CD4-positive, alpha-beta T cell (primary cell): ENCODE data around the gene CLCN1. TPM values are rescaled to one million over a fixed set of nuclear protein-coding genes. Genes with fewer than 3 reads are reported as not detected.
"Not testable (repeated sequence)": the region's sequence is repeated elsewhere in the genome, so short reads cannot be mapped to it uniquely, and the experiment has no call there.

ENCODE experiments used
- ATAC-seq: fragments of 200-7000 bp; cut with Tn5 transposase; one replicate; pipeline ENCODE4 v1.10.0; 2022; ENCODE audit warnings: mild to moderate bottlenecking; ENCODE audit not compliant: poor library complexity
- CTCF ChIA-PET: fragments of 350-600 bp; sonication (Branson Sonifier 250); formaldehyde crosslinking; loops from one replicate; lab custom pipeline; 2021; ENCODE audit warnings: antibody characterized with exemption, inconsistent platforms; lab: Charles Lee
- POLR2A ChIA-PET: fragments of 350-600 bp; sonication (Branson Sonifier 250); formaldehyde crosslinking; loops from one replicate; lab custom pipeline; 2021; ENCODE audit warnings: antibody characterized with exemption, inconsistent platforms; lab: Charles Lee
- DNase-seq, 14 experiments: peaks; one replicate each; pipeline ENCODE4 v3.0.0-alpha.2; 2013 to 2020; ENCODE audit warnings: mixed read lengths in 2 of 14
- H3K27ac ChIP-seq, 2 donors: one replicate each; pipeline versions ENCODE4 v1.5.1 to v1.7.0; 2013; ENCODE audit warnings: low read length in 2 of 2, low read depth in 1 of 2, mild to moderate bottlenecking in 1 of 2
- H3K27me3 ChIP-seq, 2 experiments: 1 replicate in 1 of 2; 2 replicates in 1 of 2; pipeline versions ENCODE4 v1.6.1 to v1.7.0; 2013; ENCODE audit warnings: low read length in 2 of 2, control low read depth in 1 of 2, mild to moderate bottlenecking in 1 of 2, moderate library complexity in 1 of 2; ENCODE audit not compliant: insufficient read depth in 2 of 2, control insufficient read depth in 1 of 2
- H3K36me3 ChIP-seq: one replicate; pipeline ENCODE4 v1.6.1; 2013; ENCODE audit warnings: low read length, control low read depth; ENCODE audit not compliant: insufficient read depth
- H3K4me1 ChIP-seq: one replicate; pipeline ENCODE4 v1.6.1; 2013; ENCODE audit warnings: low read length, control low read depth; ENCODE audit not compliant: insufficient read depth
- H3K4me3 ChIP-seq: one replicate; pipeline ENCODE4 v1.5.1; 2013; ENCODE audit warnings: mild to moderate bottlenecking, low read length, moderate library complexity
- H3K9me3 ChIP-seq, 2 experiments: 1 replicate in 1 of 2; 2 replicates in 1 of 2; pipeline versions ENCODE4 v1.6.1 to v1.7.0; 2013; ENCODE audit warnings: low read length in 2 of 2, mild to moderate bottlenecking in 2 of 2, control low read depth in 1 of 2, moderate library complexity in 1 of 2; ENCODE audit not compliant: control insufficient read depth in 1 of 2, insufficient read depth in 1 of 2
- H3K27ac Mint-ChIP-seq: one replicate; pipeline ENCODE4 v1.8.0; 2020; ENCODE audit warnings: mixed read lengths
- H3K27me3 Mint-ChIP-seq: one replicate; pipeline ENCODE4 v1.8.0; 2021; ENCODE audit warnings: mixed read lengths
- H3K36me3 Mint-ChIP-seq: one replicate; pipeline ENCODE4 v1.8.0; 2021; ENCODE audit warnings: low read depth, mixed read lengths
- H3K4me1 Mint-ChIP-seq: one replicate; pipeline ENCODE4 v1.8.0; 2021; ENCODE audit warnings: low read depth, mixed read lengths
- H3K4me3 Mint-ChIP-seq: one replicate; pipeline ENCODE4 v1.8.0; 2020; ENCODE audit warnings: mild to moderate bottlenecking, mixed read lengths
- H3K9me3 Mint-ChIP-seq: one replicate; pipeline ENCODE4 v1.8.0; 2020; ENCODE audit warnings: mixed read lengths
- CTCF ChIP-seq: fragments of 200-600 bp; IDR thresholded peaks from one replicate; pipeline ENCODE4 v1.8.0; 2022; ENCODE audit warnings: antibody characterized with exemption, mild to moderate bottlenecking
- intact Hi-C, 2 experiments: fragments of 100-400 bp; cut with DNase I in 1 of 2; cut with micrococcal nuclease in 1 of 2; formaldehyde crosslinking; loops; one replicate each; pipeline versions ENCODE4 v1.15.1 to v1.9.0; 2023 to 2025; cut with DNase I, micrococcal nuclease
- total RNA-seq, 174 experiments: library from RNA in 2 of 174; stranded (reverse) in 2 of 174; gene quantifications; one replicate each; pipeline ENCODE4 v1.2.3 and lab custom pipeline; 2021 to 2026

CLCN1 gene
- total RNA-seq, 2 experiments from 2014 or later, result not detected

- peak; percentile 97 to 100 (median 99) for DNase-seq
Measured at GRCh38 chr7:143287935-143288826, 27.7 kb upstream of the CLCN1 start, which contains the start of gene CASP2. Gene CASP2 (plus strand): TSS chr7:143288351. CDS start chr7:143288456, 105 bp downstream.

GRCh38 chr7:143288836-143289235, 27.1 kb upstream of the CLCN1 start:
- Histone ChIP-seq H3K4me1 (peaks cover 37% of the 10 kb centered on the region), H3K27ac (peak overlapping the region; percentile 44 to 76), H3K27me3 (no peaks in the 10 kb centered on the region), H3K4me3 (peak overlapping the region; percentile 95), H3K36me3 (peaks cover 35% of the 10 kb centered on the region), H3K9me3 (no peaks in the 10 kb centered on the region)
- intact Hi-C loops, result loop anchor here (1.0 to 10.0 kb wide), 4 partner anchors 26 to 434 kb away; partner anchors contain the start of genes EPHA1 (in 1 of the 2), EPHB6 (in 1 of the 2), GSTK1 (in 1 of the 2) and ZYX (in 1 of the 2)
- Mint-ChIP-seq H3K27ac (peak overlapping the region; percentile 88), H3K27me3 (no peaks in the 10 kb centered on the region), H3K4me3 (peak overlapping the region; percentile 96), H3K36me3 (peaks cover 49% of the 10 kb centered on the region), H3K9me3 (no peaks in the 10 kb centered on the region), H3K4me1 (peaks cover 62% of the 10 kb centered on the region)
- ChIA-PET CTCF (interaction anchor here (0.7 to 1.2 kb wide), 4 partner anchors 29 to 92 kb away, joined by 3 to 5 read pairs (median 4); no protein-coding TSS in a partner anchor), POLR2A (interaction anchor here (0.8 to 3.6 kb wide), 9 partner anchors 10 to 119 kb away, joined by 3 to 32 read pairs (median 10); partner anchors contain the start of genes GSTK1 and ZYX)
- ATAC-seq (no peak), DNase-seq (no peak)
- no peak for TF ChIP-seq CTCF

More at GRCh38 chr7:143287935-143288826, 27.7 kb upstream of the CLCN1 start, which contains the start of gene CASP2:
- Mint-ChIP-seq H3K36me3 (peaks cover 42% of the 10 kb centered on the region), H3K27me3 (no peaks in the 10 kb centered on the region), H3K9me3 (no peaks in the 10 kb centered on the region), H3K27ac (peak within 1 kb of the TSS; percentile 88), H3K4me3 (peak within 1 kb of the TSS; percentile 96), H3K4me1 (peaks cover 65% of the 10 kb centered on the region)
- Histone ChIP-seq H3K4me1 (peaks cover 43% of the 10 kb centered on the region), H3K27me3 (no peaks in the 10 kb centered on the region), H3K9me3 (no peaks in the 10 kb centered on the region), H3K27ac (peak within 1 kb of the TSS; percentile 68 to 76), H3K36me3 (peaks cover 28% of the 10 kb centered on the region), H3K4me3 (peak within 1 kb of the TSS; percentile 95)
- CTCF ChIA-PET, result interaction anchor here (0.7 to 1.9 kb wide), 9 partner anchors 21 to 92 kb away, joined by 3 to 5 read pairs (median 4); partner anchors contain the start of gene GSTK1
- peak; percentile 57 for TF ChIP-seq CTCF
- POLR2A ChIA-PET, result interaction anchor here (0.6 to 3.6 kb wide), 27 partner anchors 9 to 480 kb away, joined by 3 to 32 read pairs (median 5); partner anchors contain the start of genes GSTK1 and ZYX
- intact Hi-C loops, result loop anchor here (1.0 to 10.0 kb wide), 4 partner anchors 25 to 433 kb away; partner anchors contain the start of genes EPHA1 (in 1 of the 2), EPHB6 (in 1 of the 2), GSTK1 (in 1 of the 2) and ZYX (in 1 of the 2)
- ATAC-seq, result peak; percentile 95

- Mint-ChIP-seq H3K9me3 (no peaks in the 10 kb centered on the region), H3K4me1 (peaks cover 62% of the 10 kb centered on the region), H3K36me3 (peaks cover 54% of the 10 kb centered on the region), H3K27ac (peak overlapping the region; percentile 88), H3K4me3 (peak overlapping the region; percentile 96), H3K27me3 (no peaks in the 10 kb centered on the region)
- POLR2A ChIA-PET, result interaction anchor here (1.2 to 3.6 kb wide), 4 partner anchors 10 to 119 kb away, joined by 3 to 17 read pairs (median 5); partner anchors contain the start of gene ZYX
- H3K36me3 ChIP-seq, result peaks cover 40% of the 10 kb centered on the region
- H3K27me3 ChIP-seq, result no peaks in the 10 kb centered on the region
- intact Hi-C loops, result loop anchor here in 1 of 2 experiments (2.0 to 10.0 kb wide), 3 partner anchors 91 to 435 kb away; partner anchors contain the start of genes EPHA1, EPHB6 and ZYX
- CTCF ChIA-PET, result interaction anchor here (0.9 to 1.5 kb wide), 5 partner anchors 10 to 74 kb away, joined by 3 to 11 read pairs (median 5); no protein-coding TSS in a partner anchor
- no peak for TF ChIP-seq CTCF
- DNase-seq, result no peak
- no peak for ATAC-seq
- H3K4me1 ChIP-seq, result peaks cover 31% of the 10 kb centered on the region
- H3K4me3 ChIP-seq, result peak overlapping the region; percentile 95
- H3K27ac ChIP-seq, result no peak overlapping the region
- H3K9me3 ChIP-seq, result no peaks in the 10 kb centered on the region
Measured at GRCh38 chr7:143289421-143289820, 26.5 kb upstream of the CLCN1 start.

- peaks cover 45% of the 10 kb centered on the region for H3K36me3 ChIP-seq
- ATAC-seq, H3K9me3 ChIP-seq, H3K9me3 Mint-ChIP-seq, DNase-seq, H3K27ac ChIP-seq, H3K27me3 ChIP-seq, H3K27me3 Mint-ChIP-seq: not testable (repeated sequence)
- H3K27ac Mint-ChIP-seq, result peak overlapping the region; percentile 88
- H3K36me3 Mint-ChIP-seq, result peaks cover 59% of the 10 kb centered on the region
- H3K4me3 Mint-ChIP-seq, result peak overlapping the region; percentile 96
- ChIA-PET POLR2A (interaction anchor here (1.2 to 3.6 kb wide), 4 partner anchors 11 to 118 kb away, joined by 3 to 17 read pairs (median 5); partner anchors contain the start of gene ZYX), CTCF (interaction anchor here (0.9 to 1.5 kb wide), 5 partner anchors 10 to 75 kb away, joined by 3 to 11 read pairs (median 5); no protein-coding TSS in a partner anchor)
- intact Hi-C loops, result loop anchor here in 1 of 2 experiments (2.0 to 10.0 kb wide), 4 partner anchors 91 to 615 kb away; partner anchors contain the start of genes EPHA1, EPHB6, TCAF1 and ZYX
- peaks cover 30% of the 10 kb centered on the region for H3K4me1 ChIP-seq
- peak overlapping the region; percentile 95 for H3K4me3 ChIP-seq
- peaks cover 63% of the 10 kb centered on the region for H3K4me1 Mint-ChIP-seq
Measured at GRCh38 chr7:143289888-143290287, 26.0 kb upstream of the CLCN1 start.
